Astrocyte of the cerebellum (primary cell): ENCODE measurements around the gene DUSP9.

Experiments used
- DNase-seq: peaks from one replicate; pipeline ENCODE4 v3.0.0-alpha.2; 2011; ENCODE audit warnings: low read depth
- H3K4me3 ChIP-seq: 2 replicates; pipeline ENCODE4 v1.5.1; 2011; ENCODE audit warnings: mild to moderate bottlenecking, low read depth, low read length, moderate library complexity
- CTCF ChIP-seq: IDR thresholded peaks from 2 replicates; pipeline ENCODE4 v1.5.1; 2012; ENCODE audit warnings: low read length, low read depth, moderate library complexity, mild to moderate bottlenecking; ENCODE audit errors: missing control alignments
- in situ Hi-C: cut with HindIII; loops from 2 replicates; pipeline ENCODE4 v1.10.0; 2017; ENCODE audit warnings: low sequenced_read_pairs

The DUSP9 gene

GRCh38 chrX:153639177-153640044, 7.6 kb upstream of the DUSP9 start:
- no peak for DNase-seq
- no peak for TF ChIP-seq CTCF
- in situ Hi-C loops, result no loop called here
- H3K4me3 ChIP-seq, result no peak overlapping the region

DNA sequence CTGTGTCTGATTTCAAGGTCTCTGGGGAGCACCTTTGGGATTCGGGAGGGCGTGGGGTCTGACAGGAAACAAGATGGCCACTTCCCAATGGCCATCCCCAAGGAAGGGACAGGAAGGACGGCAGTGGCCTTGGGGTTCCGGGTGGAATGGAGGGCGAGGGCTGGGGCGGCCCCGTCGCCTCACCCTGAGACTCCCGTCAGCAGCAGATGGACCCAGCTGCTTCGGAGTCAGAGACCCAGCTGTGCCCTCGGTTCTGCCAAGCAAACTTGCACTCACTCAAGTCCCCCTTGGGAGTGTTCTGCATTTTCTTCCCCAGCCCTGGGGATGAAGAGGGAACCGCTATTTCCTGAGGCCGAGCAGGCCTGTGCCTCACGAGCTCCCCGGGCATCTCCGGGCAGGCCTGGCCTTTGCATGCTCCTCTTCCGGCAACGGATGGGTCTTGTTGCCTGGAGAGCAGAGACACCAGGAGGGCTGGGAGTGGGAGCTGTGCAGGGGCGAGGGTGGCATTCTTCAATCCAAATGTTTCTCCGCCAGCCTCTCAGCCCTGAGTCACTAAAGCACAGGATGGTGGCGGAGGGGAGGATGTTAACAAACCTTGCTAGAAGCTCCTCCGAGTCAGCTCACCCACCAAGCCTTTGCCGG, 6.8 kb upstream of the DUSP9 start:
- in situ Hi-C loops, result no loop called here
- no peak for DNase-seq
- no peak overlapping the region for H3K4me3 ChIP-seq
- no peak for TF ChIP-seq CTCF

- no peak for TF ChIP-seq CTCF
- in situ Hi-C loops, result no loop called here
- no peak overlapping the region for H3K4me3 ChIP-seq
- DNase-seq, result no peak
Measured at GRCh38 chrX:153640736-153641575, 6.0 kb upstream of the DUSP9 start.

DNA sequence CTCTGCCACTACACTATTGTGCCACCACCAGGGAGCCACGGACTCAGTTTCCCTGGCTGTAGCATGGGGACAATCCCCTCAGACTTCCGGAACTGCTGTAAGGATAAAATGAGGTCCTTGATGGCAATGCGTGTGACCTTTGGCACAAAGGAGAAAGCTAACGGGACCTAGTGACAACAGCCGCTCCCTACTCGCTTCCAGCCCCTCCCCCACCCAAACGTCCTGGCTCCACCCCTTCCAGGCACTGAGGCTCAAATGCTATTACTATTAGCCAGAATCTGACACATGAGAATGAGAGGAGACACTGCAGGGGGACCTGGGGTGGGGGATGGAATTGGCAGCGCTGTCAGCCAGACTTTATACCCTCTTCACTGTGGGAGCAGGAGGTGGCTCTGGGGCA, 5.4 kb upstream of the DUSP9 start:
- no peak for TF ChIP-seq CTCF
- no peak for DNase-seq
- no peak overlapping the region for H3K4me3 ChIP-seq
- in situ Hi-C loops, result no loop called here

DNA sequence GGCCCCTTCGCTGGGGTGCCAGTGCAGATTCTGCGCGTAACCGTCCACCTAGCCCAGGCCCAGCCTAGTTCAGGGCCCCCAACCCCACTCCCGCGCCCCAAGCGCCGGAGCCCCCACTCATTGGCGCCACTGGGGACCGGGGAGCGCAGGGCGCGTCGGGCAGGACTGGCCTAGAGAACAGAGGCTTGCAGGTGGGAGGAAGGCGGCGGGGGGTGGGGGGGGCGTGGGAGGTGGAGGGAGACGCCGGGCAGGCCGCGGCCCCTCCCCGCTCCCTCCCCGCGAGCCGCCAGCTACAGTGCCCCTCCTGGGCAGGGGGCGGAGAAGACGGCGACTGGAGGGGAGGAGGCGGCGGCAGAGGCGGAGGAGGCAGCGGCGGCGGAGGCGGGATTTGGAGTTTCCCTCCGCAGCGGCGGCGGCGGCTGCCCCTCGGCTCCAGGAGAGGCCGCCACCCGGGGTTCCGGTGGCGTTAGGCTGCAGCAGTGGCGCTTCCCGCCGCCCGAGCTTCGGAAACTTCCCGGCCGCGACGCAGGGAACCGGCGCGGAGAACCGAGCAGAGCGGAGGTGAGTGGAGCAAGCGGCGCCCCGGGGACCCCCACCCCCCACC, 4.8 kb upstream of the DUSP9 start:
- DNase-seq, result no peak
- in situ Hi-C loops, result no loop called here
- no peak overlapping the region for H3K4me3 ChIP-seq
- TF ChIP-seq CTCF, result no peak
